Endothelial cell (in vitro differentiated cells): ENCODE data around the gene DSCAML1. TPM values are rescaled to one million over a fixed set of nuclear protein-coding genes. Genes with fewer than 3 reads are reported as not detected.

Source experiments
- DNase-seq: peaks from one replicate; pipeline ENCODE4 v3.0.0; 2021; ENCODE audit warnings: low spot score
- H3K27ac Mint-ChIP-seq: one replicate; pipeline ENCODE4 v1.8.0; 2021; ENCODE audit warnings: mixed read lengths, inconsistent platforms; ENCODE audit not compliant: unreplicated experiment
- H3K27me3 Mint-ChIP-seq: one replicate; pipeline ENCODE4 v1.8.0; 2021; ENCODE audit warnings: mild to moderate bottlenecking, moderate library complexity, mixed read lengths, inconsistent platforms; ENCODE audit not compliant: unreplicated experiment
- H3K36me3 Mint-ChIP-seq: one replicate; pipeline ENCODE4 v1.8.0; 2021; ENCODE audit warnings: mild to moderate bottlenecking, low read depth, mixed read lengths, inconsistent platforms; ENCODE audit not compliant: unreplicated experiment
- H3K4me1 Mint-ChIP-seq: one replicate; pipeline ENCODE4 v1.8.0; 2021; ENCODE audit warnings: mild to moderate bottlenecking, mixed read lengths, inconsistent platforms; ENCODE audit not compliant: unreplicated experiment
- H3K4me3 Mint-ChIP-seq: one replicate; pipeline ENCODE4 v1.8.0; 2021; ENCODE audit warnings: mild to moderate bottlenecking, mixed read lengths, inconsistent platforms; ENCODE audit not compliant: unreplicated experiment
- H3K9me3 Mint-ChIP-seq: one replicate; pipeline ENCODE4 v1.8.0; 2021; ENCODE audit warnings: mixed read lengths, inconsistent platforms; ENCODE audit not compliant: unreplicated experiment
- CTCF ChIP-seq: fragments of 200-600 bp; sonication (generic); IDR thresholded peaks from one replicate; pipeline ENCODE4 v1.5.0; 2021; ENCODE audit warnings: antibody characterized with exemption; ENCODE audit not compliant: unreplicated experiment
- total RNA-seq: library from RNA; stranded (reverse); fragmentation: NEBNext Ultra II Directional; extraction: Animal tissue kit (Norgen Biotek cat#: 25700); gene quantifications from one replicate; pipeline ENCODE4 v1.2.1, GENCODE V29; 2021; ENCODE audit not compliant: unreplicated experiment

The DSCAML1 gene
- total RNA-seq, 1 donor from 2014 or later = 3.8 TPM

- Mint-ChIP-seq H3K27me3 (peaks cover 4% of the 10 kb centered on the region), H3K4me3 (no peak overlapping the region), H3K36me3 (no peaks in the 10 kb centered on the region), H3K4me1 (peaks cover 2% of the 10 kb centered on the region), H3K9me3 (no peaks in the 10 kb centered on the region), H3K27ac (no peak overlapping the region)
- TF ChIP-seq CTCF = no peak
- DNase-seq = no peak
These were observed 366.6 kb downstream of the DSCAML1 start for GRCh38 chr11:117430293-117430955.

- Mint-ChIP-seq H3K27ac (no peak overlapping the region), H3K4me3 (no peak overlapping the region), H3K36me3 (no peaks in the 10 kb centered on the region), H3K4me1 (peaks cover 2% of the 10 kb centered on the region), H3K9me3 (no peaks in the 10 kb centered on the region), H3K27me3 (peaks cover 4% of the 10 kb centered on the region)
- TF ChIP-seq CTCF = no peak
- no peak for DNase-seq
These were observed 368.2 kb downstream of the DSCAML1 start for GRCh38 chr11:117428856-117429229.

GRCh38 chr11:117428186-117428855 is 368.7 kb downstream of the DSCAML1 start:
- Mint-ChIP-seq H3K27me3 (peaks cover 4% of the 10 kb centered on the region), H3K4me1 (peaks cover 2% of the 10 kb centered on the region), H3K4me3 (no peak overlapping the region), H3K27ac (no peak overlapping the region), H3K36me3 (no peaks in the 10 kb centered on the region), H3K9me3 (no peaks in the 10 kb centered on the region)
- DNase-seq = no peak
- no peak for TF ChIP-seq CTCF

GRCh38 chr11:117427356-117427874 is 369.6 kb downstream of the DSCAML1 start:
- peaks cover 4% of the 10 kb centered on the region for H3K27me3 Mint-ChIP-seq
- H3K9me3 Mint-ChIP-seq = no peaks in the 10 kb centered on the region
- no peaks in the 10 kb centered on the region for H3K36me3 Mint-ChIP-seq
- H3K27ac Mint-ChIP-seq = no peak overlapping the region
- TF ChIP-seq CTCF = no peak
- peaks cover 2% of the 10 kb centered on the region for H3K4me1 Mint-ChIP-seq
- DNase-seq = no peak
- H3K4me3 Mint-ChIP-seq = no peak overlapping the region

GRCh38 chr11:117426941-117427340 is 370.1 kb downstream of the DSCAML1 start:
- H3K4me3 Mint-ChIP-seq = no peak overlapping the region

More at GRCh38 chr11:117426941-117427340, 370.1 kb downstream of the DSCAML1 start:
- DNase-seq = no peak
- no peak for TF ChIP-seq CTCF
- Mint-ChIP-seq H3K27ac (no peak overlapping the region), H3K27me3 (peaks cover 4% of the 10 kb centered on the region), H3K36me3 (no peaks in the 10 kb centered on the region), H3K4me1 (peaks cover 2% of the 10 kb centered on the region), H3K9me3 (no peaks in the 10 kb centered on the region)
